Subcutaneous adipose tissue (tissue), 4 donors: ENCODE data around the gene SLC47A2. TPM values are rescaled to one million over a fixed set of nuclear protein-coding genes. Genes with fewer than 3 reads are reported as not detected.

ENCODE experiments used
- total RNA-seq, 4 donors: library from RNA; depleted of rRNA; stranded (reverse); fragments of >200 nt; gene quantifications; one replicate each; pipeline ENCODE4 v1.1.0, GENCODE V29; 2016
- TF ChIP-seq, protein P1 (sequence below): fragments of 450-650 bp; IDR thresholded peaks from one replicate; pipeline ENCODE4 v1.5.1; 2016; ENCODE audit warnings: low read depth, mild to moderate bottlenecking, control low read depth, antibody characterized with exemption, moderate library complexity

The SLC47A2 gene
- total RNA-seq, 4 donors from 2014 or later, result not detected

DNA sequence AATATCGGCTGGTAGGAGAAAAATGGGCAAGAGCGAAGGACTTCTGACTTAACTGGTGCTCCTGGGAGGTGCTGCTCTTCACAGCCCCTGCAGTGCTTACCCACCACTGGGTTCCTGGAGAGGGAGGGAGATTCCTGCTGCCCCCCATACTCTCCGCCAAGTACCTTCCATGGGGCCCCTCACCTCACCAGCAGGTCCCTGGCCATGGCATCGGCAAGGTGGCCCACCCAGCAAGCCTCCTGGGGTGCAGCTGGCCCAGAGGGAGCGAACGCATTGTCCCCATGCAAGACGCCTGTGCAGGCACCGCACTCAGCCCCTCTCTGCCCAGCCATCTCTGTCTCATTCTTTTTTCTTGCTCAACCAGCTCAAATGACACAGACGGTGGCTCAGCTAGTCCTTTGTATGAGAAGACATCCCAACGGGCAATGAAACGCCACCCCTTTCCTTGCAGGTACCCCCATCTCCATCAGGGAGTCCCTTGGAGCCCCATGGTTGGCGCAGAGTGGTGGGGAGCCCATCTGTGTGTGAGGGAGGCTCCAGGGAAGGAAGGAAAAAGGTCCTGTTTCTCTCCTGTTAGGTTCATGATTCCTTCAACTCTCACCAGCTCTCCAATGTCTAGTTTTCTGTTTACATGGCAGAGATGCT lies 41.3 kb upstream of the SLC47A2 start:
- TF ChIP-seq, protein P1, sequence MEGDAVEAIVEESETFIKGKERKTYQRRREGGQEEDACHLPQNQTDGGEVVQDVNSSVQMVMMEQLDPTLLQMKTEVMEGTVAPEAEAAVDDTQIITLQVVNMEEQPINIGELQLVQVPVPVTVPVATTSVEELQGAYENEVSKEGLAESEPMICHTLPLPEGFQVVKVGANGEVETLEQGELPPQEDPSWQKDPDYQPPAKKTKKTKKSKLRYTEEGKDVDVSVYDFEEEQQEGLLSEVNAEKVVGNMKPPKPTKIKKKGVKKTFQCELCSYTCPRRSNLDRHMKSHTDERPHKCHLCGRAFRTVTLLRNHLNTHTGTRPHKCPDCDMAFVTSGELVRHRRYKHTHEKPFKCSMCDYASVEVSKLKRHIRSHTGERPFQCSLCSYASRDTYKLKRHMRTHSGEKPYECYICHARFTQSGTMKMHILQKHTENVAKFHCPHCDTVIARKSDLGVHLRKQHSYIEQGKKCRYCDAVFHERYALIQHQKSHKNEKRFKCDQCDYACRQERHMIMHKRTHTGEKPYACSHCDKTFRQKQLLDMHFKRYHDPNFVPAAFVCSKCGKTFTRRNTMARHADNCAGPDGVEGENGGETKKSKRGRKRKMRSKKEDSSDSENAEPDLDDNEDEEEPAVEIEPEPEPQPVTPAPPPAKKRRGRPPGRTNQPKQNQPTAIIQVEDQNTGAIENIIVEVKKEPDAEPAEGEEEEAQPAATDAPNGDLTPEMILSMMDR, result no peak

DNA sequence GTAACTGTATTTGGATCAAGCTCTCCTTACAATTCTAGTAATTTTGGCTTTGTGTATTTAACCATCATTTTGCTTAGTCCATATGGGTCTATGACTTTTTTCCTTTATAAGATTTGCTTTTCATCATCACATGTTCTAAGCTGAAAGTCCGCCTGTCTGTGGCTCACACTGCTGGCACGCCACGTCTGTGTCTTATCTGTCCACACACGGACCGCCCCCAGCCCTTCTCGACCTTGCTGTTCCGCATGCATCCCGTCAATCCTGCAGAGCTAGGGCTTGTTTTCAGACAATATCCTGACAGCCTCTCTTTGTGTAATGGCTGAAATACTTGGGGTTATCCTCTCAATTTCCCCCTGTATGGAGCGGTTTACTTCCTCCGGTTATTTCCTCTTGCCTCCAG lies 40.2 kb upstream of the SLC47A2 start:
- TF ChIP-seq, protein P1, result no peak

DNA sequence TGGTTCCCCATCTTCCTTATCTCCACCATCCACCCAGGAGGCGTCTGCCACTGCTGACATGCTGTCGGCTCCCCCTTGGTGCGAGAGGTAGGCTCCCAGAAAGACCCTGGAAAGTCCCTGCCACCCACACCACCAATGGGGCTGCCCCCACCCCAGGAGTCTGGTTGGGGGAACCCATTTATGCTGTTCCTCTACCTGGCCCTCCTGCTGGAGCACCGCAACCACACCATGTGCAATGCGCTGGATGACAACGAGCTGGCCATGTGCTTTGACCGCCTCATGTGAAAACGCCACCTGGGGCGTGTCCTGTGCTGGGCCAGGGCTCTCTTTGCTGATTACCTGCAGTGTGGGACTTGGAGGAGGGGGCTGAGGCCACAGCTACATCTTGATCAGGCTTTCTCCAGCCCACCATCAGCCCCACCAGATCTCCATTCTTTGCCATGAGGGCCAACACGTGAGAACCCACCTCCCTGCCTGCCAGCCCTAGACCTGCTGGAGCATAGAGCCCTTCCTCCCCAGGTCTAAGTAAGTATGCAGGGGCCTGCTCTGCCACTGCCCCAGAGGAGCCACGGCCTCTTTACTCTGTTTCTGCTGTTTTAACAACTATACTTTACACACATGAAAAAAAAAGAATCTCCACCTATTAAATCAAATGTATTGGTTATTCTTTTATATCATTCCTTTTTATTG lies 39.6 kb upstream of the SLC47A2 start:
- TF ChIP-seq, protein P1, result no peak

DNA sequence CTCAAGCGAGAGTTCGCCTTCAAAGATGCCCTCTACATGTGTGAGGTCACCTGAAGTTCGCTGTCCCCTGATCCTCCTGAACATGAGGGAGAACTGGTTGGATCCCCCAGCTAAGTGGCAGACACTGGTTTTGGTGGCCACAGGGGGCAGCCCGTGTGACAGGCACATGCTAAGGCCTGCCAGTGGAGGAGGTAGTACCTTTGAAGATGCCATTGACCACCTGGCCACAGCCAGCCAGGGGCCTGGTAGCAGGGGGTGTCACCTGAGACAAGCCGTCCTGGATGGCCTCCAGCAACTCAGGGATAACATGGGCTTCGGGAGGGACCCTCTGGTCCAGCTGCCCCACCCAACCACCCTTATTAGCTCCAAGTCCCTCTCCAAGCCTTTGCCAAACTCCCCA lies 39.0 kb upstream of the SLC47A2 start:
- TF ChIP-seq, protein P1, result no peak

DNA sequence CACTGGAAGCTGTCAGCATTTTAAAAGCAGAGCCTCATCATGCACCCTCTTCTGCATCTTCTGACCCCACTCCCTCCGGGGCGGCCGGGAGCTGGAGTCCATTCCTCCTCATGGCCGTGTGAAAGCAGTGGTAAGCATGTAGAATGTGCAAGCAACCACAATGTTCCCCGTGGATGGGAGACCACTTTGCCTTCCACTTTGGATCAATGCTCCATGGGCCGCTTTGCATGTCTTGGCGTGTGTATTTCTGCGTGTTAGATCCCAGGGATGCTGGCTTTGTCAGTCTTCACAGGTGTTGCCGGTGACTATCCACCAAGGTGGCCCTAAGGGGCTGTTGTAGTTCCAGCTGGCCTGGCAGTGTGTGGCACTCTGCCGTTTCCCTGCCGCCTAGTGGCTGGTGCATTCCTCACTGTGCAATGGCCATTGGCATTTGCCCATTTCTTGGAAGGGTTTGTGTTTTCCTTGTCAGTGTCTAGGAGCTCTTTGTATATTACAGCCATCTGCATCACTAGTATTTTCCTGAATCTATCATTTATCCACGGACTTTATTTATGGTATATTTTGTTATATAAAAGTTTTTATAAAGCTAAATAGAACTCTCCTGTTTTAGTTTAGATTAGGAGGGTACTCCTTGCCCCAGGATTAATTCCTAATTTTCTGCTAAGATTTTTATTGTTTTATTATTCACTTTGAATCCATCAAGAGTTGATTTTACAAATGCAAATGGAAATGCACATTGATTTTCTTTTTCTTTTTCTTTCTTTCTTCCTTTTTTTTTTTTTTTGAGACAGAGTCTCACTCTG lies 37.5 kb upstream of the SLC47A2 start:
- TF ChIP-seq, protein P1, result no peak

DNA sequence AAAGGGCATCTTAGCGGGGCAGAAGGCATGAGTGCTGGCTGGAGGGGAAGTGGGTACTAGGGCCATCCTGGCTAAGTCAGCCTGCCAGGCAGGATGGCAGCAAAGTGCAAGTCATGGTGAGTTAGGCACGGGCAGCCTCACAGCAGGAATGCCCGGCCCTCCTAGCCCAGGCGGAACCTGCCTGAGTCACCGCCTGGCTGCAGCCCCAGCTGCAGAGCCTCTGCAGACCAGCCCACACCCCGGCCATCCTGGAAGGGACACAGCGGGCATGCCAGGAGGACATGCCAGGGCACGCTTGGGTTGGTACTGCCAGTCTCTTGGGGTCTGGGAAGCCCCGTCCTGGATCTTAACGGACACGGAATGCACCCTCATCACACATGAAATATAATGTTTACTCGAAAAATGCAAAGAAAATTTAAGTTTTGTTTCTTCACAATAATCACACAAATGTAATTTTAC lies 36.7 kb upstream of the SLC47A2 start:
- TF ChIP-seq, protein P1, result no peak
